GM12864 (cell line): ENCODE measurements around the gene DNPEP.

Source experiments
- DNase-seq: peaks from one replicate; pipeline ENCODE4 v3.0.0-alpha.2; 2011; ENCODE audit warnings: low read depth
- H3K4me3 ChIP-seq: 2 replicates; pipeline ENCODE4 v1.5.1; 2011; ENCODE audit warnings: mild to moderate bottlenecking, low read depth, low read length, control low read depth
- CTCF ChIP-seq: IDR thresholded peaks from 2 replicates; pipeline ENCODE4 v1.5.1; 2011; ENCODE audit warnings: low read depth, mild to moderate bottlenecking, moderate library complexity, low read length, control low read depth, inconsistent platforms; ENCODE audit errors: missing control alignments

DNPEP gene

DNA sequence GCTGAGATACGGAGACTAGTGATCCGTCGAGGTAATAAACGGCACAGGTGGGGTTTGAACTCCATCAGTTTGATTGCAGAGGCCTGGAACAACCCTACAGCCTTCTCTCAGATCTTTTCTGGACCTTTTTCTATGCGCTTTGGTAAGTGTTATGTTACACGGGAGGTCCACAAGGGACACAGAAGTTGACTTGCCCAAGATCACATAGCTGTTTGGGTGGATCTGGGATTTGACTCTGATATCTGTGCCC, 1.1 kb upstream of the DNPEP start:
- H3K4me3 ChIP-seq, result peak overlapping the region; percentile 34
- no peak for TF ChIP-seq CTCF
- DNase-seq, result no peak

GRCh38 chr2:219388121-219388906, 602 bp upstream of the DNPEP start:
- peak overlapping the region; percentile 34 for H3K4me3 ChIP-seq
- peak; percentile 72 for DNase-seq
- peak; percentile 55 for TF ChIP-seq CTCF

DNA sequence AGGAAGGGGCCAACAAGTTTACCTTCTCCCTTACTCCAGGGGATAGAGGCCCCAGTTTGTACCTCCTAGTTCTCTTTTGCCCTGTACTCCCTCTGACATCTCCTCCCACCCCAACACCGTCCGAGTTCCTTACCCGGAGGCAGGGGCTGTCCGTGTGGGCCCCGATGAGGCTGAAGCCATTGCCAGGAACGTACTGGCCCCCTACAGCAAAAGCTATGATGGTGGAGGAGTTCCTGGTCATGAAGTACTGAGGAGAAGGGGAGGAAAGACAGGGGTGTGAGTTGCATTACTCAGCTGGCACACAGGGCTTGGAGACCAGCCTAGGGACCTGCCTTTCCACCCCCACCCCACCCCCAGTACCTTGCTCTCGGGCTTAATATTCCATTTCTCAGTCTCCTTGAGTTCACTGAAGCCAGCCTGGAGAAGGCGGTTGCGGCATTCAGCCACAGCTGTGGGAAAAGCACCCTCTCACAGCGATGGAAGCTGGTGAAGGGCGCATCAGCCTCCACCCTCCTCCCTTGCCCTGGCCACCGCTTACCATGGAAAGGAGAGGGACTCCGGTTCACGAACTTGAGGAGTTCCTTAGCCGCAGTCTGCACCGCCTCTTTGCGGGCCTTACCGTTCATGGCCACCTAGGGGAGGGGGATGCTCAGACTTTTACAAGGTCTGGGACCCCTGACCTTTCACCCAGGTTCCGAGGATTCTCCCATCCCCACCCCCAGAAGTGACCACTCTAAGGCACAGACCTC, 1.0 kb downstream of the DNPEP start:
- peak overlapping the region; percentile 78 for H3K4me3 ChIP-seq
- no peak for DNase-seq
- TF ChIP-seq CTCF, result no peak

DNA sequence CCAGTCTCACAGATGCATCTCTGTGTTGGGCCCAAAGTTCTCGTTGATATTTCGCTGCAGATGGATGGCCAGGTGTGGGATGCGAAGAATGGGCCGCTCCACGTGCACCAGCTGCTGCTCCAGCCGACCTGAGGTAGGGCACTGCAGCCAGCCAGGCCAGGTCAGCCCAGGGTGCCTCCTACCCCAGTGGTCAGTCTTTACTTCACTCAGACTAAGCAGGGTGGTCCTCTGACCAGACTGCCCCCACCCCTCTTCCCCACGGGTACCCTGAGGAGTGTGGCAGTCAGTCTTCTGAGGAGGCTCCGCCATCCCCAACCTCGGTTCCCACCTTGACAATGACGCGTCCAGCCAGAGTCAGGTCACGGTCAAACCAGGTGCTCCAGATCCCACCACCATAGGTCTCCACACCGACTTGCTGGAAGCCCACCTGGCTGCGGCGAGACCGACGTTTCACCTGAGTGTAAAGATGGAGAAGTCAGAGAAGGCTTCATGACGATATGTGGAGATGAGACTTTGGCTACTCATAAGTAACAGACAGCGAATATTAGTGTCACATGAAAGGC, 1.7 kb downstream of the DNPEP start:
- no peak for DNase-seq
- H3K4me3 ChIP-seq, result peak overlapping the region; percentile 78; the same call in 1 of the 2 replicates
- TF ChIP-seq CTCF, result no peak

GRCh38 chr2:219384859-219385258, 2.9 kb downstream of the DNPEP start:
- no peak for DNase-seq
- TF ChIP-seq CTCF, result no peak
- no peak overlapping the region for H3K4me3 ChIP-seq

- DNase-seq, result no peak
- TF ChIP-seq CTCF, result no peak
- H3K4me3 ChIP-seq, result no peak overlapping the region
These were observed 3.5 kb downstream of the DNPEP start for GRCh38 chr2:219384083-219384713.
